Adipocyte (in vitro differentiated cells): ENCODE data around the gene MYLK3.

Experiments
- DNase-seq: peaks from one replicate; pipeline ENCODE4 v3.0.0-alpha.2; 2015; ENCODE audit warnings: low read depth
- H3K27me3 ChIP-seq: replicated peaks from 2 replicates; pipeline ENCODE4 v1.7.0; 2013; ENCODE audit warnings: mild to moderate bottlenecking, low read length, moderate library complexity; ENCODE audit not compliant: control insufficient read depth, insufficient read depth
- H3K36me3 ChIP-seq: 2 replicates; pipeline ENCODE4 v1.7.0; 2013; ENCODE audit warnings: low read length, mild to moderate bottlenecking, moderate library complexity; ENCODE audit not compliant: control insufficient read depth, insufficient read depth, severe bottlenecking
- H3K4me1 ChIP-seq: 2 replicates; pipeline ENCODE4 v1.7.0; 2013; ENCODE audit warnings: mild to moderate bottlenecking, low read length, moderate library complexity; ENCODE audit not compliant: control insufficient read depth, insufficient read depth
- H3K4me3 ChIP-seq: 2 replicates; pipeline ENCODE4 v1.7.0; 2013; ENCODE audit warnings: mild to moderate bottlenecking, low read length, moderate library complexity
- H3K9ac ChIP-seq: 2 replicates; pipeline ENCODE4 v1.7.0; 2013; ENCODE audit warnings: mild to moderate bottlenecking, low read length, moderate library complexity
- H3K9me3 ChIP-seq: 2 replicates; pipeline ENCODE4 v1.7.0; 2013; ENCODE audit warnings: mild to moderate bottlenecking, low read length, moderate library complexity; ENCODE audit not compliant: control insufficient read depth

Gene MYLK3

GRCh38 chr16:46701615-46702014 is 46.5 kb downstream of the MYLK3 start:
- no peaks in the 10 kb centered on the region for H3K27me3 ChIP-seq
- no peak overlapping the region for H3K9ac ChIP-seq
- no peak for DNase-seq
- no peaks in the 10 kb centered on the region for H3K9me3 ChIP-seq
- H3K4me1 ChIP-seq, result no peaks in the 10 kb centered on the region
- H3K36me3 ChIP-seq, result no peaks in the 10 kb centered on the region
- no peak overlapping the region for H3K4me3 ChIP-seq

DNA sequence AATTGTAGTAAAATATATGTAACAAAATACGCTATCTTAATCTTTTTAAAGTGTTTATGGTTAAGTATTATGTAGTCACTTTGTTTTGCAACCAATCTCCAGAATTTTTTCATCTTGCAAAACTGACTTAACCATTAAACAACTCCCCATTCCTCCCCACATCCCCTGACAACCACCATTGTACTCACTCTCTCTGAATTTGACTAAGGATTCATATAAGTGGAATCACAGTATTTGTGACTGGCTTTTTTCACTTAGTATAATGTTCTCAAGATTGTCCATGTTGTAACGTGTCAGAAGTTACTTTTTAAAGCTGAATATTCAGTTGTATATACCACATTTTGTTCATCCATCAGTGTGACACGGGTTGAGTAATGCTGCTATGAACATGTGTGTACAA is 48.1 kb downstream of the MYLK3 start:
- DNase-seq, result no peak
- no peaks in the 10 kb centered on the region for H3K4me1 ChIP-seq
- no peaks in the 10 kb centered on the region for H3K27me3 ChIP-seq
- no peaks in the 10 kb centered on the region for H3K36me3 ChIP-seq
- H3K4me3 ChIP-seq, result no peak overlapping the region
- H3K9ac ChIP-seq, result no peak overlapping the region
- H3K9me3 ChIP-seq, result no peaks in the 10 kb centered on the region

GRCh38 chr16:46696957-46697356 is 51.2 kb downstream of the MYLK3 start:
- Histone ChIP-seq H3K9me3 (no peaks in the 10 kb centered on the region), H3K27me3 (no peaks in the 10 kb centered on the region), H3K4me1 (no peaks in the 10 kb centered on the region), H3K9ac (no peak overlapping the region), H3K4me3 (no peak overlapping the region), H3K36me3 (no peaks in the 10 kb centered on the region)
- DNase-seq, result no peak

DNA sequence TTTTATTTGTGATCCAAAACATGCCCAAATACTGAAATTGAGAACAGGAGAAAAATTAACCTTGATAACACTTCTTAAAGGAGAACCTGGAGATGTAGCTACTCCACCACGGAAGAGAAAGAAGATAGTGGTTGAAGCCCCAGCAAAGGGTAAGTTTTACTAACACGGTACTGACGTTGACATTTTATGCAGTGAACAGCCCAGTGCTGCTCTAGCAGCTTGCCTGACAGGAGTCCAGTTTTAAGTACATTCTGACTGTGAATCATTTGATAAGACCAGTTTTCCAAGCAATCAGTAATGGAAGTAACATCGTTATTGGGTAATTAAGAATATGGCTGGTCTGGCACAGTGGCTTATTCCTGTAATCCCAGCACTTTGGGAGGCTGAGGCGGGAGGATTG is 52.2 kb downstream of the MYLK3 start:
- DNase-seq, result no peak
- Histone ChIP-seq H3K27me3 (no peaks in the 10 kb centered on the region), H3K9ac (no peak overlapping the region), H3K36me3 (no peaks in the 10 kb centered on the region), H3K4me3 (no peak overlapping the region), H3K9me3 (no peaks in the 10 kb centered on the region), H3K4me1 (peaks cover 3% of the 10 kb centered on the region)

- Histone ChIP-seq H3K27me3 (no peaks in the 10 kb centered on the region), H3K4me1 (peaks cover 12% of the 10 kb centered on the region), H3K9me3 (no peaks in the 10 kb centered on the region), H3K9ac (no peak overlapping the region), H3K36me3 (no peaks in the 10 kb centered on the region), H3K4me3 (no peak overlapping the region)
- no peak for DNase-seq
These were observed 54.5 kb downstream of the MYLK3 start for GRCh38 chr16:46693598-46693997.

DNA sequence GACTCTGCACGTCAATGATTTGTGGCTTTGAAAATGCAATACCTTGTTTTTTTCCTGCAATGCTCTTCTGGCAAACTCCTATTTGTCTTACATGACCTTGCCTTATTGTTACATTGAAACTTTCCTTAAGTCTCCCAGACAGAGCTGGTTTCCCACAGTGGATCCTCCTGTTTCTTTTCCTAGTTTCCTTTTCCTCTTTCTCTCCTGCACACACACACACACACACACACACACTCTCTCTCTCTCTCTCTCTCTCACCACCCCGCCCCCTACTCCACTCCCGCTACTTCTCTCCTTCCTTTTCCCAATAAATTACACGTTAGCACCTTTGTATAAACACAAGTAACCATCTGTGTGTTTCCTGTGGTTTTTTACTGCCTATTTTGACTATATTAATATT is 56.4 kb downstream of the MYLK3 start:
- DNase-seq, result no peak
- no peak overlapping the region for H3K4me3 ChIP-seq

DNA sequence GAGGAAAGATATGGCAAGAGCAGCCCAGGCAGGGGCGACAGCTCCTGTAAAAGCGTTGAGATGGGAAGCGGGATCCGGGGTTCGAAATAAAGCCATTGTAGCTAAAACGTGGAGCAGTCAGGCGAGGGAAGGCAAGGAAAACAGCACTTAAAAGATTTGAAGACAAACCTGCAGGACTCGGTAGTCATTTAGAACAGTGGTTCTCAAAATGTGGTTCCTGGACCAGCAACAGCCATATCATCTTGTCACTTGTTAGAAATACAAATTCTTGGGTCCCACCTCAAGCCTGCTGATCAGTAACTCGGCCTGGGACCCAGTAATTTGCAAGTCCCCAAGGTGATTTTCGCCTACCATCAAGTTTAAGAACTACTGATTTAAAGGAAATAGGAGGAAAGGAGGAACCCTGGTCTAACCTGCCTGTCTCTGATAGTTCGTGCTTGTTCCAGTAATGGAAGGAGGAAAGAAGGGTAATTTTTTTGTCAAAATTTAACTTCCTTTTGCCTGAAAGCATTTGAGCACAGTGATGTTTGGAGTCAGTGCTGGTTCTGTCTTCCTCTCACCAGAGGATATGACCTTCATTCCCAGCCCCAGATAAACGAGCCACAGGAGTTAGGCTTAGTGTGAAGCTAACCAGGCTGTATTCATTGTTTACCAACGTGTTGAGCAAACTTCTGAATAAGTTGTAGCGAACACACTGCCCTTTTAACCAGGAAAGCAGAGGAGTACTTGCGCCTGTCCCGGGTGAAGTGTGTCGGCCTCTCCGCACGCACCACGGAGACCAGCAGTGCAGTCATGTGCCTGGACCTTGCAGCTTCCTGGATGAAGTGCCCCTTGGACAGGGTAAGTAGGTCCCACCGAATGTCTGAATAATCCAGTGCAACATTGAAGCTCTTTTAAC is 57.6 kb downstream of the MYLK3 start:
- H3K4me3 ChIP-seq, result peak overlapping the region; percentile 97
- peak; percentile 48 for DNase-seq
- H3K4me1 ChIP-seq, result peaks cover 29% of the 10 kb centered on the region
- peak overlapping the region; percentile 94 for H3K9ac ChIP-seq
- H3K27me3 ChIP-seq, result no peaks in the 10 kb centered on the region
- H3K9me3 ChIP-seq, result no peaks in the 10 kb centered on the region
- no peaks in the 10 kb centered on the region for H3K36me3 ChIP-seq

More for the DNA sequence above, 56.4 kb downstream of the MYLK3 start:
- H3K27me3 ChIP-seq, result no peaks in the 10 kb centered on the region
- H3K36me3 ChIP-seq, result no peaks in the 10 kb centered on the region
- H3K4me1 ChIP-seq, result peaks cover 25% of the 10 kb centered on the region
- no peaks in the 10 kb centered on the region for H3K9me3 ChIP-seq
- no peak overlapping the region for H3K9ac ChIP-seq

GRCh38 chr16:46689365-46690280 is 58.5 kb downstream of the MYLK3 start, which contains the start of gene ORC6:
Gene ORC6 (plus strand): TSS chr16:46689659. CDS start chr16:46689706, 47 bp downstream.
- Histone ChIP-seq H3K9ac (peak within 1 kb of the TSS; percentile 94), H3K4me1 (peaks cover 29% of the 10 kb centered on the region), H3K9me3 (no peaks in the 10 kb centered on the region), H3K27me3 (no peaks in the 10 kb centered on the region), H3K4me3 (peak within 1 kb of the TSS; percentile 97), H3K36me3 (no peaks in the 10 kb centered on the region)
- DNase-seq, result peak; percentile 99

GRCh38 chr16:46688654-46689364 is 59.3 kb downstream of the MYLK3 start, which contains the start of gene VPS35:
Gene VPS35 (minus strand): TSS chr16:46689178. CDS start chr16:46689133, 45 bp downstream.
- Histone ChIP-seq H3K4me1 (peaks cover 29% of the 10 kb centered on the region), H3K9ac (peak within 1 kb of the TSS; percentile 94), H3K9me3 (no peaks in the 10 kb centered on the region), H3K36me3 (no peaks in the 10 kb centered on the region), H3K4me3 (peak within 1 kb of the TSS; percentile 97), H3K27me3 (no peaks in the 10 kb centered on the region)
- peak; percentile 100 for DNase-seq

DNA sequence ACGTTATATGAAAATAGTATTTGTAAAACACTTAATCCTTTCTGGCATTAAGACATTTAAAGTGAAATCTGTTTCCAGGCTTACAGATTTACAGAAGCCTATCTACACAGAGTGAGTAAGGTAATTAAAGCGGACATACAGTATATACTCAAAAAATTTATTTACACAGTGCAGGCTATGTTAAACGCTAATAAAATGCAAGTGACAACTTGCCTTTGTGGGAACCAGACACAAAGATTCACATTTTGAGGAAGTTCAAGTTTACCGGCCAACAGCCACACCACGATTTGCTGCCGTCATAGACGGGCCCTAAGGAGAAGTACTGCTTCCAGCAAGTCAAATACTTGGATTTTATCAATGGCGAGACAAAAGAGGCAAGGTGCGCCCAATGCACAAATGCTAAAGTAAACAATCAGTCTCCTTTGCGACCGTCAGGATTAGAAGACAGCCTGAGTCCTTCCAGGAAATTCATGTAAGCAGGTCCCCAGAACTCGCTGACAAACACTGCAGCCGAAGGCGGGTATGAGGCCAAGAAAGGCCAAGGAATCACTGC is 60.0 kb downstream of the MYLK3 start:
- DNase-seq, result peak; percentile 50
- Histone ChIP-seq H3K4me1 (peaks cover 29% of the 10 kb centered on the region), H3K36me3 (no peaks in the 10 kb centered on the region), H3K4me3 (peak overlapping the region; percentile 97), H3K9me3 (no peaks in the 10 kb centered on the region), H3K9ac (peak overlapping the region; percentile 94), H3K27me3 (no peaks in the 10 kb centered on the region)
